ENCODE measurements around the gene CDH4. TPM values are rescaled to one million over a fixed set of nuclear protein-coding genes. Genes with fewer than 3 reads are reported as not detected.
A peak's percentile ranks its signal among the peaks of the same experiment; 100 is the strongest.

Gene CDH4
- total RNA-seq, 1 donor from 2014 or later: 3.2 TPM

GRCh38 chr20:61497029-61497627 lies 245.1 kb downstream of the CDH4 start:
- Mint-ChIP-seq H3K27ac (ENCODE audit: unreplicated experiment) (no peak overlapping the region), H3K4me1 (ENCODE audit: low read depth, unreplicated experiment) (peaks cover 21% of the 10 kb centered on the region), H3K9me3 (ENCODE audit: unreplicated experiment) (no peaks in the 10 kb centered on the region)

GRCh38 chr20:61499859-61500554 lies 247.9 kb downstream of the CDH4 start:
- Mint-ChIP-seq H3K36me3 (ENCODE audit: low read depth, unreplicated experiment) (no peaks in the 10 kb centered on the region), H3K4me1 (ENCODE audit: low read depth, unreplicated experiment) (peaks cover 22% of the 10 kb centered on the region), H3K27me3 (ENCODE audit: low read depth, unreplicated experiment) (peaks cover 2% of the 10 kb centered on the region), H3K4me3 (ENCODE audit: unreplicated experiment) (no peak overlapping the region), H3K9me3 (ENCODE audit: unreplicated experiment) (peaks cover 11% of the 10 kb centered on the region), H3K27ac (ENCODE audit: unreplicated experiment) (peak overlapping the region; percentile 34)
- DNase-seq (ENCODE audit: low read depth) (peak; percentile 27), FAIRE-seq (no peak)
- no peaks in the 10 kb centered on the region for H3K27me3 ChIP-seq (ENCODE audit: insufficient read depth, low read length)
- H3K9ac ChIP-seq (ENCODE audit: low read length): no peak overlapping the region
- H3K4me3 ChIP-seq (ENCODE audit: insufficient read depth, low read depth, low read length): no peak overlapping the region
- H3K27ac ChIP-seq (ENCODE audit: low read depth, low read length): no peak overlapping the region
- peaks cover 16% of the 10 kb centered on the region for H3K4me1 ChIP-seq (ENCODE audit: insufficient read depth, low read length)
- H3K4me2 ChIP-seq (ENCODE audit: low read length): no peak overlapping the region
- H3K36me3 ChIP-seq (ENCODE audit: insufficient read depth, low read length): no peaks in the 10 kb centered on the region
- H3K79me2 ChIP-seq (ENCODE audit: insufficient read depth, low read length): no peaks in the 10 kb centered on the region
- H3K9me3 ChIP-seq (ENCODE audit: insufficient read depth, low read depth, low read length): no peaks in the 10 kb centered on the region
- TF ChIP-seq EZH2 (IDR thresholded peaks at IDR 0.05; ENCODE audit: insufficient read depth, low read length) (no peak), CTCF (IDR thresholded peaks at IDR 0.05; ENCODE audit: insufficient read depth, low read depth, low read length) (no peak)
- H2AFZ ChIP-seq (ENCODE audit: low read depth, low read length): no peak overlapping the region
- peaks cover 21% of the 10 kb centered on the region for H4K20me1 ChIP-seq (ENCODE audit: insufficient read depth, low read length)

More at GRCh38 chr20:61497029-61497627, 245.1 kb downstream of the CDH4 start:
- Histone ChIP-seq H2AFZ (ENCODE audit: low read depth, low read length) (no peak overlapping the region), H3K4me1 (ENCODE audit: insufficient read depth, low read length) (peaks cover 16% of the 10 kb centered on the region), H3K9ac (ENCODE audit: low read length) (no peak overlapping the region), H3K36me3 (ENCODE audit: insufficient read depth, low read length) (no peaks in the 10 kb centered on the region), H3K9me3 (ENCODE audit: insufficient read depth, low read depth, low read length) (peaks cover 2% of the 10 kb centered on the region), H3K4me2 (ENCODE audit: low read length) (no peak overlapping the region), H3K27me3 (ENCODE audit: insufficient read depth, low read length) (no peaks in the 10 kb centered on the region), H3K4me3 (ENCODE audit: insufficient read depth, low read depth, low read length) (no peak overlapping the region), H4K20me1 (ENCODE audit: insufficient read depth, low read length) (peaks cover 26% of the 10 kb centered on the region), H3K79me2 (ENCODE audit: insufficient read depth, low read length) (no peaks in the 10 kb centered on the region), H3K27ac (ENCODE audit: low read depth, low read length) (no peak overlapping the region)
- TF ChIP-seq CTCF (IDR thresholded peaks at IDR 0.05; ENCODE audit: insufficient read depth, low read depth, low read length): no peak
- no peak for TF ChIP-seq EZH2 (IDR thresholded peaks at IDR 0.05; ENCODE audit: insufficient read depth, low read length)
- no peak for DNase-seq (ENCODE audit: low read depth)
- H3K36me3 Mint-ChIP-seq (ENCODE audit: low read depth, unreplicated experiment): no peaks in the 10 kb centered on the region
- H3K4me3 Mint-ChIP-seq (ENCODE audit: unreplicated experiment): no peak overlapping the region
- no peak for FAIRE-seq
- peaks cover 14% of the 10 kb centered on the region for H3K27me3 Mint-ChIP-seq (ENCODE audit: low read depth, unreplicated experiment)

All from astrocyte (in vitro differentiated cells and primary cell).